CD4-positive, CD25-positive, alpha-beta regulatory T cell (primary cell): Measurements from ENCODE around the gene USF2. TPM values are rescaled to one million over a fixed set of nuclear protein-coding genes. Genes with fewer than 3 reads are reported as not detected.
"Not testable (repeated sequence)": the region's sequence is repeated elsewhere in the genome, so short reads cannot be mapped to it uniquely, and the experiment has no call there.

ENCODE experiments used
- ATAC-seq, 2 donors: fragments of 150-1000 bp; cut with Tn5 transposase; one replicate each; pipeline ENCODE4 v1.10.0; 2021; ENCODE audit warnings: low read depth in 2 of 2, moderate number of reproducible peaks in 2 of 2, moderate library complexity in 1 of 2
- DNase-seq, 3 donors: peaks; one replicate each; pipeline versions ENCODE4 v3.0.0 to v3.0.0-alpha.2; 2012 to 2022; ENCODE audit warnings: mixed read lengths in 1 of 3
- H3K27ac ChIP-seq: one replicate; pipeline ENCODE4 v1.7.0; 2013; ENCODE audit warnings: mild to moderate bottlenecking, low read length; ENCODE audit not compliant: insufficient read depth, poor library complexity, severe bottlenecking
- H3K27me3 ChIP-seq: one replicate; pipeline ENCODE4 v1.7.0; 2013; ENCODE audit warnings: low read length; ENCODE audit not compliant: control insufficient read depth, insufficient read depth
- H3K36me3 ChIP-seq: one replicate; pipeline ENCODE4 v1.7.0; 2013; ENCODE audit warnings: mild to moderate bottlenecking, low read length, moderate library complexity; ENCODE audit not compliant: control insufficient read depth, insufficient read depth
- H3K4me1 ChIP-seq: 2 replicates; pipeline ENCODE4 v1.7.0; 2013; ENCODE audit warnings: mild to moderate bottlenecking, low read length; ENCODE audit not compliant: insufficient read depth, control insufficient read depth, poor library complexity, severe bottlenecking
- H3K4me3 ChIP-seq: one replicate; pipeline ENCODE4 v1.7.0; 2013; ENCODE audit warnings: low read depth, mild to moderate bottlenecking, low read length, moderate library complexity
- H3K9me3 ChIP-seq, 2 experiments: 1 replicate in 1 of 2; 2 replicates in 1 of 2; pipeline ENCODE4 v1.7.0; 2013; ENCODE audit warnings: low read length in 2 of 2, mild to moderate bottlenecking in 1 of 2, moderate library complexity in 1 of 2; ENCODE audit not compliant: control insufficient read depth in 2 of 2
- H3K27ac Mint-ChIP-seq, 3 donors: one replicate each; pipeline ENCODE4 v1.8.0; 2020 to 2022; ENCODE audit warnings: mild to moderate bottlenecking in 3 of 3, mixed read lengths in 3 of 3, moderate library complexity in 2 of 3
- H3K27me3 Mint-ChIP-seq: one replicate; pipeline ENCODE4 v1.8.0; 2022; ENCODE audit warnings: mild to moderate bottlenecking, mixed read lengths
- H3K36me3 Mint-ChIP-seq: one replicate; pipeline ENCODE4 v1.8.0; 2020; ENCODE audit warnings: mixed read lengths
- H3K4me1 Mint-ChIP-seq, 4 donors: one replicate each; pipeline ENCODE4 v1.8.0; 2020 to 2022; ENCODE audit warnings: mixed read lengths in 4 of 4, mild to moderate bottlenecking in 1 of 4
- H3K4me3 Mint-ChIP-seq, 4 donors: one replicate each; pipeline ENCODE4 v1.8.0; 2020 to 2022; ENCODE audit warnings: mild to moderate bottlenecking in 4 of 4, mixed read lengths in 4 of 4, moderate library complexity in 3 of 4
- H3K9me3 Mint-ChIP-seq, 7 donors: one replicate each; pipeline ENCODE4 v1.8.0; 2020 to 2022; ENCODE audit warnings: mixed read lengths in 7 of 7, mild to moderate bottlenecking in 3 of 7, moderate library complexity in 2 of 7
- polyA plus RNA-seq, 4 donors: library from polyadenylated mRNA; unstranded; fragments of 300-500 nt; fragmentation: Illumina TruSeq; gene quantifications; one replicate each; pipeline ENCODE4 v1.2.3, GENCODE V29; 2021
- total RNA-seq: library from RNA; stranded (reverse); gene quantifications from one replicate; pipeline ENCODE4 v1.2.3, GENCODE V29; 2022

The USF2 gene
- total and polyA plus RNA-seq, 5 donors from 2014 or later, result 5.9 to 277 (median 7.3) TPM

GRCh38 chr19:35279985-35280821 is 11.4 kb downstream of the USF2 start:
- Histone ChIP-seq H3K4me1 (no peaks in the 10 kb centered on the region), H3K36me3 (peaks cover 12% of the 10 kb centered on the region), H3K4me3 (no peak overlapping the region), H3K27ac (no peak overlapping the region), H3K27me3 (peaks cover 7% of the 10 kb centered on the region), H3K9me3 (no peaks in the 10 kb centered on the region)
- Mint-ChIP-seq H3K9me3 (no peaks in the 10 kb centered on the region), H3K36me3 (peaks cover 13% of the 10 kb centered on the region), H3K4me3 (no peak overlapping the region), H3K4me1 (peaks cover 6 to 9% (median 8%) of the 10 kb centered on the region in 4 donors), H3K27me3 (peaks cover 37% of the 10 kb centered on the region), H3K27ac (peak overlapping the region in 1 of 3 donors; percentile 67)
- no peak for DNase-seq
- ATAC-seq, result peak in 1 of 2 donors; percentile 13

GRCh38 chr19:35281303-35281702 is 12.5 kb downstream of the USF2 start:
- H3K4me3 Mint-ChIP-seq, result no peak overlapping the region
- no peaks in the 10 kb centered on the region for H3K9me3 ChIP-seq
- H3K27me3 ChIP-seq, result peaks cover 7% of the 10 kb centered on the region
- no peak overlapping the region for H3K27ac ChIP-seq
- H3K27ac Mint-ChIP-seq, result no peak overlapping the region
- H3K36me3 Mint-ChIP-seq, result peaks cover 7% of the 10 kb centered on the region
- ATAC-seq (no peak), DNase-seq (no peak)
- H3K9me3 Mint-ChIP-seq, result no peaks in the 10 kb centered on the region
- H3K27me3 Mint-ChIP-seq, result peaks cover 41% of the 10 kb centered on the region
- H3K4me1 ChIP-seq, result no peaks in the 10 kb centered on the region
- peaks cover 9% of the 10 kb centered on the region for H3K36me3 ChIP-seq
- H3K4me1 Mint-ChIP-seq, result peaks cover 0 to 9% (median 5%) of the 10 kb centered on the region in 4 donors
- H3K4me3 ChIP-seq, result no peak overlapping the region

- DNase-seq, result no peak
Measured at GRCh38 chr19:35284153-35285094, 15.7 kb downstream of the USF2 start.

GRCh38 chr19:35285095-35285449 is 16.3 kb downstream of the USF2 start:
- no peak overlapping the region for H3K4me3 Mint-ChIP-seq
- peaks cover 7% of the 10 kb centered on the region for H3K27me3 ChIP-seq
- no peaks in the 10 kb centered on the region for H3K9me3 Mint-ChIP-seq
- DNase-seq (no peak), ATAC-seq (no peak)
- peaks cover 0 to 5% (median 3%) of the 10 kb centered on the region in 4 donors for H3K4me1 Mint-ChIP-seq
- H3K27ac ChIP-seq, result no peak overlapping the region
- no peak overlapping the region for H3K4me3 ChIP-seq
- no peaks in the 10 kb centered on the region for H3K36me3 ChIP-seq
- H3K27ac Mint-ChIP-seq, result no peak overlapping the region
- no peaks in the 10 kb centered on the region for H3K9me3 ChIP-seq
- no peaks in the 10 kb centered on the region for H3K4me1 ChIP-seq
- H3K36me3 Mint-ChIP-seq, result no peaks in the 10 kb centered on the region
- H3K27me3 Mint-ChIP-seq, result peaks cover 40% of the 10 kb centered on the region

More at GRCh38 chr19:35284153-35285094, 15.7 kb downstream of the USF2 start:
- peaks cover under 1% of the 10 kb centered on the region for H3K36me3 Mint-ChIP-seq
- no peaks in the 10 kb centered on the region for H3K9me3 Mint-ChIP-seq
- Histone ChIP-seq H3K4me3 (no peak overlapping the region), H3K9me3 (no peaks in the 10 kb centered on the region), H3K27me3 (peaks cover 7% of the 10 kb centered on the region), H3K36me3 (no peaks in the 10 kb centered on the region), H3K4me1 (no peaks in the 10 kb centered on the region), H3K27ac (no peak overlapping the region)
- H3K4me1 Mint-ChIP-seq, result peaks cover 0 to 5% (median 3%) of the 10 kb centered on the region in 4 donors
- peaks cover 41% of the 10 kb centered on the region for H3K27me3 Mint-ChIP-seq
- H3K4me3 Mint-ChIP-seq, result no peak overlapping the region
- ATAC-seq, result no peak
- H3K27ac Mint-ChIP-seq, result no peak overlapping the region

GRCh38 chr19:35285465-35285864 is 16.7 kb downstream of the USF2 start:
- not testable (repeated sequence) for H3K4me3 Mint-ChIP-seq, H3K36me3 ChIP-seq, H3K4me3 ChIP-seq, DNase-seq, H3K27ac ChIP-seq, H3K4me1 ChIP-seq, H3K9me3 ChIP-seq, H3K9me3 Mint-ChIP-seq, H3K27me3 ChIP-seq, H3K36me3 Mint-ChIP-seq, H3K4me1 Mint-ChIP-seq, H3K27ac Mint-ChIP-seq, ATAC-seq
- peaks cover 36% of the 10 kb centered on the region for H3K27me3 Mint-ChIP-seq

- H3K36me3 Mint-ChIP-seq, ATAC-seq: not testable (repeated sequence)
Measured at GRCh38 chr19:35286101-35286500, 17.3 kb downstream of the USF2 start.

DNA sequence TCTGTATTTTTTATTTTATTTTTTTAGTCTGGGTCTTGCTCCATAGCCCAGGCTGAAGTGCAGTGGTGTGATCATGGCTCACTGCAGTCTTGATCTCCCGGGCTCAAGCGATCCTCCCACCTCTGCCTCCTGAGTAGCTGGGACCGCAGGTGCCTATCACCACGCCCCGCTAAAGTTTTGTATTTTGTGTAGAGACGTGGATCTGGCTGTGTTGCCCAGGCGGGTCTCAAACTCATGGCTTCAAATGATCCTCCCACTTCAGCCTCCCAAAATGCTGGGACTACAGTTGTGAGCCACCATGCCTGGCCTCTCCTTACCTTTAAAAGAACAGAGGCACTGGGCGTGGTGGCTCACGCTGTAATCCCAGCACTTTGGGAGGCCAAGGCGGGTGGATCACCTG is 19.0 kb downstream of the USF2 start:
- Mint-ChIP-seq H3K4me1 (peaks cover 0 to 5% (median 1%) of the 10 kb centered on the region in 4 donors), H3K9me3 (no peaks in the 10 kb centered on the region), H3K36me3 (no peaks in the 10 kb centered on the region), H3K27ac (no peak overlapping the region), H3K27me3 (peaks cover 28% of the 10 kb centered on the region), H3K4me3 (no peak overlapping the region)
- Histone ChIP-seq H3K36me3 (no peaks in the 10 kb centered on the region), H3K4me3 (no peak overlapping the region), H3K27me3 (peaks cover 7% of the 10 kb centered on the region), H3K9me3 (no peaks in the 10 kb centered on the region), H3K4me1 (no peaks in the 10 kb centered on the region), H3K27ac (no peak overlapping the region)
- ATAC-seq (no peak), DNase-seq (no peak)

More at GRCh38 chr19:35286101-35286500, 17.3 kb downstream of the USF2 start:
- not testable (repeated sequence) for H3K36me3 ChIP-seq, H3K4me3 ChIP-seq, H3K4me3 Mint-ChIP-seq, H3K27me3 ChIP-seq, H3K27ac ChIP-seq, H3K4me1 Mint-ChIP-seq, H3K27ac Mint-ChIP-seq, DNase-seq, H3K9me3 ChIP-seq, H3K4me1 ChIP-seq, H3K9me3 Mint-ChIP-seq
- peaks cover 36% of the 10 kb centered on the region for H3K27me3 Mint-ChIP-seq
